ENCODE measurements around the gene WDR90. TPM values are rescaled to one million over a fixed set of nuclear protein-coding genes. Genes with fewer than 3 reads are reported as not detected.

The WDR90 gene
- total RNA-seq, 1 donor from 2014 or later = 9.3 TPM

GRCh38 chr16:624526-625070 lies 24.6 kb upstream of the WDR90 start:
- DNase-seq (ENCODE audit: low spot score) = no peak
- H3K4me1 Mint-ChIP-seq = peaks cover 33% of the 10 kb centered on the region
- Histone ChIP-seq H3K27me3 (no peaks in the 10 kb centered on the region), H3K9me3 (ENCODE audit: low read depth) (no peaks in the 10 kb centered on the region), H3K36me3 (no peaks in the 10 kb centered on the region), H2AFZ (replicated peaks) (no peak overlapping the region), H4K20me1 (ENCODE audit: low read depth) (peaks cover 23% of the 10 kb centered on the region), H3K9ac (no peak overlapping the region), H3K27ac (no peak overlapping the region), H3K4me2 (no peak overlapping the region), H3F3A (ENCODE audit: low read depth) (peaks cover 20% of the 10 kb centered on the region), H3K4me1 (peaks cover 13% of the 10 kb centered on the region), H3K4me3 (no peak overlapping the region), H3K79me2 (ENCODE audit: low read depth) (no peaks in the 10 kb centered on the region)
- H3K36me3 Mint-ChIP-seq = peaks cover 5% of the 10 kb centered on the region
- H3K9me3 Mint-ChIP-seq = no peaks in the 10 kb centered on the region
- no peak overlapping the region for H3K4me3 Mint-ChIP-seq
- H3K27me3 Mint-ChIP-seq (ENCODE audit: insufficient read depth, low read depth) = peaks cover 5% of the 10 kb centered on the region
- TF ChIP-seq CTCF (IDR thresholded peaks at IDR 0.05) (no peak), EZH2 (IDR thresholded peaks at IDR 0.05) (no peak), EZH2phosphoT487 (IDR thresholded peaks at IDR 0.05) (no peak)
- peak overlapping the region; percentile 53 for H3K27ac Mint-ChIP-seq

GRCh38 chr16:625117-625976 lies 23.8 kb upstream of the WDR90 start:
- no peak overlapping the region for H3K27ac Mint-ChIP-seq
- no peaks in the 10 kb centered on the region for H3K9me3 ChIP-seq (ENCODE audit: low read depth)
- H3K79me2 ChIP-seq (ENCODE audit: low read depth) = no peaks in the 10 kb centered on the region
- no peak for DNase-seq (ENCODE audit: low spot score)
- no peaks in the 10 kb centered on the region for H3K9me3 Mint-ChIP-seq
- H3K4me3 Mint-ChIP-seq = no peak overlapping the region
- H3K9ac ChIP-seq = no peak overlapping the region
- H2AFZ ChIP-seq (replicated peaks) = no peak overlapping the region
- H3K36me3 Mint-ChIP-seq = peaks cover 5% of the 10 kb centered on the region
- H3K4me1 ChIP-seq = peaks cover 19% of the 10 kb centered on the region
- no peaks in the 10 kb centered on the region for H3K36me3 ChIP-seq
- TF ChIP-seq EZH2phosphoT487 (IDR thresholded peaks at IDR 0.05) (no peak), CTCF (IDR thresholded peaks at IDR 0.05) (no peak), EZH2 (IDR thresholded peaks at IDR 0.05) (no peak)
- no peak overlapping the region for H3K27ac ChIP-seq
- H4K20me1 ChIP-seq (ENCODE audit: low read depth) = peaks cover 31% of the 10 kb centered on the region
- no peak overlapping the region for H3K4me3 ChIP-seq
- H3K4me1 Mint-ChIP-seq = peaks cover 35% of the 10 kb centered on the region
- no peaks in the 10 kb centered on the region for H3K27me3 ChIP-seq
- H3F3A ChIP-seq (ENCODE audit: low read depth) = peaks cover 27% of the 10 kb centered on the region
- peaks cover 5% of the 10 kb centered on the region for H3K27me3 Mint-ChIP-seq (ENCODE audit: insufficient read depth, low read depth)
- H3K4me2 ChIP-seq = no peak overlapping the region

GRCh38 chr16:625977-626765 lies 23.0 kb upstream of the WDR90 start:
- H3K4me2 ChIP-seq = no peak overlapping the region
- peaks cover 5% of the 10 kb centered on the region for H3K27me3 Mint-ChIP-seq (ENCODE audit: insufficient read depth, low read depth)
- H3K27ac Mint-ChIP-seq = no peak overlapping the region
- H3K27ac ChIP-seq = no peak overlapping the region
- no peak overlapping the region for H3K4me3 ChIP-seq
- no peak for DNase-seq (ENCODE audit: low spot score)
- H3K9ac ChIP-seq = no peak overlapping the region
- peaks cover 5% of the 10 kb centered on the region for H3K36me3 Mint-ChIP-seq
- H3K36me3 ChIP-seq = no peaks in the 10 kb centered on the region
- no peaks in the 10 kb centered on the region for H3K9me3 ChIP-seq (ENCODE audit: low read depth)
- peaks cover 30% of the 10 kb centered on the region for H3F3A ChIP-seq (ENCODE audit: low read depth)
- no peak overlapping the region for H3K4me3 Mint-ChIP-seq
- no peaks in the 10 kb centered on the region for H3K27me3 ChIP-seq
- H3K79me2 ChIP-seq (ENCODE audit: low read depth) = no peaks in the 10 kb centered on the region
- peaks cover 28% of the 10 kb centered on the region for H4K20me1 ChIP-seq (ENCODE audit: low read depth)
- no peak for TF ChIP-seq EZH2phosphoT487 (IDR thresholded peaks at IDR 0.05)
- TF ChIP-seq EZH2 (IDR thresholded peaks at IDR 0.05) = no peak
- TF ChIP-seq CTCF (IDR thresholded peaks at IDR 0.05) = no peak
- H3K4me1 ChIP-seq = peaks cover 21% of the 10 kb centered on the region
- peaks cover 35% of the 10 kb centered on the region for H3K4me1 Mint-ChIP-seq
- H2AFZ ChIP-seq (replicated peaks) = no peak overlapping the region
- no peaks in the 10 kb centered on the region for H3K9me3 Mint-ChIP-seq
